NCI-H2196 (cell line): ENCODE measurements around the gene CRYBA2.

Source experiments
- DNase-seq: peaks from one replicate; lab custom pipeline; 2025; ENCODE audit not compliant: unreplicated experiment; lab: John Stamatoyannopoulos, UW

The CRYBA2 gene

GRCh38 chr2:218993345-218994315, at the start of gene CRYBA2:
CRYBA2 (minus strand) TSS chr2:218993422; CDS start chr2:218993176, 246 bp downstream.
- no peak for DNase-seq

- no peak for DNase-seq
Observed at GRCh38 chr2:219042750-219043149, 49.5 kb upstream of the CRYBA2 start.

DNA sequence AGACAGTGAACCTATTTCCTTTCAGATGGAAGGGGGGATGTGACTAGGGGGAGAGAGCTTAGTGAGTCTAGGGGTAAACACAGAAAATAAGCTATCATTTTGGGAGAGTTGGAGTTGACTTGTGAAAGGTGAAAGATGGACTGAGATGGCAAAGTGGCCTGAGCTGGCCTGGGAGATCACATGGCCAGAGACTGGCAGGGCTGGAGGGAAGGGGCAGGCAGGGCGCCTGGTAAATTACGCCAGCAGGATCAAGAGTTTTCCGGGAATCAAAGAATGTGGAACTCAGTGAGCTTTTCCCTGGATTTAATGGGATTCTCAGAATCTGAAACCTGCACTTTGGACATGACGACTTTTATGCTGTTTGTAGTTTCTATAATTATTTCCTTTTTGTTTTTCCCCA, 48.9 kb upstream of the CRYBA2 start:
- DNase-seq = no peak

DNA sequence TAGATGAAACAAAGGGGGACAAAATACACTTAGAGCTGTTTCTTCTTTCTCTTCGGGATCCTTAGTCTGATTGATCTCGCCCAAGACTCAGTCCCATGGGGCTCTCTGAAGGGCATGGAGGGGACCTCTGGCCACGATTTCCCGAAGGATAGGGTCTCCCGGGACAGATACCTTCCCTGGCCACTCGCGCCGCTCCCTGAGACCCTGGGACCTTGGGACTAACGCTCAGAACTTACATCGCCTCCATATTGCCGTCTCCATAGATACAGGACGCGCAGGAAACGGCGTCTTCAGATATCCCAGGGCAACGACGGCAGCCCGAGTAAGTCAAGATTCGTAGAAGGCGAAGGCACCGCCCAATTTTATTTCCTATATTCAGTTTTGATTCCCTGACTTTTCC, 48.0 kb upstream of the CRYBA2 start, which contains the start of gene CFAP65:
TSS of gene CFAP65 (minus strand) at position 265 of the 400 bp plus-strand sequence. CDS start 2,468 bp downstream, outside the sequence.
- DNase-seq = peak; percentile 44

DNA sequence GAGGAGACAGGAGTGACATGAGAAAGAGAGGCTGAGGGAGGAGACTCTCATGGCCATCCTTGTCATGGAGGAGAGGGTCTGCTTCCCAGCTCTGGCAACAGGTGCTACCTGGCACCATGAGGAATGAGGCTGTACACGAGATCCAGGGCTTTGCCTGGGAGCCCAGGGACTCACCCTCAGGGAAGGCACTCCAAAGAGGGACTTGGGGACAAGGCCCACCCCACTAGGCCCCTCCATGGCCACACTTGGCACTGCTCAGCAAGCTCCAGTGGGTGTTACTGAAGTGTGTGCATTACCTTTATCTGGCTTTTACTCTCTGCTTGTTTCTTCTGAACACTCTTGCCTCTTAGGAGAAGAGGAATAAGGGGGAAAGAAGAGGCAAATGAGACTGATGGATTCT, 45.4 kb upstream of the CRYBA2 start:
- DNase-seq = no peak

GRCh38 chr2:219037783-219038499, 44.7 kb upstream of the CRYBA2 start:
- DNase-seq = no peak

DNA sequence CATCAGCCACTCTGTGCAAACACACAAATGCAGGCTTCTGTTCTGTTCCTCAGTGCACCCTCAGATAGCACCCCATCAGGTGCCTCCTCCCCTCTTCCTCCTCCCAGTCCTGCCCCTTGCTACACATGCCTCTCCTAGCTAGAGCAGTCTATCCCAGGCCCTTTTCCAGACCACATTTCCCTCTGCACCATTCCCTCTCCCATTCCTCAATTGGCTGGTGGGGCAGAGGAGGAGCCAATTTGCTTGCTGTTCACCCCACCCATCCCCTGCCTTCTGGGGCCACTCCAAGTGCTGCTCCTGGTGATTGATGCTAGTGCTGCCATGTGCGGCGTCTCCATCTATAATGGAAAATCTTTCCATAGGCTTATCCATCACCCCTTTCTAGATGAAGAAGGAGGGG, 42.7 kb upstream of the CRYBA2 start:
- no peak for DNase-seq

GRCh38 chr2:219034823-219035222, 41.6 kb upstream of the CRYBA2 start:
- no peak for DNase-seq

DNA sequence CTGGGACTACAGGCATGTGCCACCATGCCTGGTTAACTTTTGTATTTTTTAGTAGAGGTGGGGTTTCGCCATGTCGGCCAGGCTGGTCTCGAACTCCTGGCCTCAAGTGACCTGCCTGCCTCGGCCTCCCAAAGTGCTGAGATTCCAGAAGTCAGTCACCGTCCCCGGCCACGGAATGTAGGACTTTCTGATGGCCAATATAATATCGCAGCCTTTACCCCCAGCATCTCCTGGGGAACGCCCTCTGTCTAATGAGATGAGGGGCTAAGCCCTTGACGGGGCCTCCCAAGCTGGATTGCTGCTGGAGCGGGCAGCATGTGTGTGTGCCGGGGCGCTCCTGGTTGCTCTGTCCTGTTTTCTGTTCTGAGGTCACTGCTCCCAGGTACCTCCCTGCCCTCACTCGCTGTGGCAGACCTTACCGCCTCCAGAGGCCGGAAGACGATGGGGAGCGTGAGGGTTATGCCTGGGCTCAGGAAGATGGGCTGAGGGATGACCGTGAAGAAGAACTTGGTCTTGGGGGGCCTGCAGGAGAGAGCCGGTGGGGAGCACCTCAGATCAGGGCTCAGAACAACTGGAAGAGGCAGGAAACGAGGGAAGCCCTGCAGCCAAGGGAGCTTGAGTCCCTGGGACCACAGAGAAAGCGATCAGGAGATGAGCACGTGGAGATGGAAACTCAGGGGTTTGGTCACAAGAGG, 39.0 kb upstream of the CRYBA2 start:
- DNase-seq = no peak

DNA sequence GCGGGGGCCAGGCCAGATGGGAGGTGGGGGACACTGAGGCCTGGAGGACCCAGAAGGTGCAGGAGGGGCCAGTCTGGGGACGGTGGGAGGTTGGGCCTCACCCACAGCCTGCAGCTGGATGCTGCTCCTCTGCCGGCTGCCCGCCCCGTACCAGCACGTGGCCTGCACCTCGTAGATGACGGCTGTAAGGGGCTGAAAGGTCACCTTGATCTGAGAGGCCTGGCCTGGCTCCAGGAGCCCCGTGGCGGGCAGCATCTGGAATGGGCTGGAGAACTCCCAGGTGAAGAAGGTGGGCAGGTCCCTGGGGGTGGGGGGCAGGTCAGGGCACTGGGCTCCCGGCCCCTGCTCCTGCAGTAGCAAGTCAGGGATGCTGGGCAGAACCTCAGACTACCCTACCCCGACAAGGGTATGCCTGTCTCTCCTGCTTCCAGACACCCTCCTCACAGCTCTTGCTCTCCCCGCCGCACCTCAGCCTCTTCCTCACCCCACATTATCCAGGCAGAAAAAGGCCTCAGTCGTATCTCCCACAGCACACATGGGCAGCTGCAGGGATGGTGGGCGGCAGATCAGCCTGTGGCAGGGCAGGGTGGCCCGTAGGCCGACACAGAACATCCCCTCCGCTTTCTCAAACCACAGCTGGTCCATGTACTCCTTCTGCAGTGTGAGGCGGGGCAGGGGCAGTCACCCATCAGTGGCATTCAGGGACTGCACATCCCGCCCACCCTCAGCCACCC, 38.0 kb upstream of the CRYBA2 start:
- DNase-seq = no peak

- DNase-seq = no peak
Observed at GRCh38 chr2:219030177-219030940, 37.1 kb upstream of the CRYBA2 start.

- DNase-seq = peak; percentile 86
Observed at GRCh38 chr2:219029829-219030165, 36.6 kb upstream of the CRYBA2 start.

DNA sequence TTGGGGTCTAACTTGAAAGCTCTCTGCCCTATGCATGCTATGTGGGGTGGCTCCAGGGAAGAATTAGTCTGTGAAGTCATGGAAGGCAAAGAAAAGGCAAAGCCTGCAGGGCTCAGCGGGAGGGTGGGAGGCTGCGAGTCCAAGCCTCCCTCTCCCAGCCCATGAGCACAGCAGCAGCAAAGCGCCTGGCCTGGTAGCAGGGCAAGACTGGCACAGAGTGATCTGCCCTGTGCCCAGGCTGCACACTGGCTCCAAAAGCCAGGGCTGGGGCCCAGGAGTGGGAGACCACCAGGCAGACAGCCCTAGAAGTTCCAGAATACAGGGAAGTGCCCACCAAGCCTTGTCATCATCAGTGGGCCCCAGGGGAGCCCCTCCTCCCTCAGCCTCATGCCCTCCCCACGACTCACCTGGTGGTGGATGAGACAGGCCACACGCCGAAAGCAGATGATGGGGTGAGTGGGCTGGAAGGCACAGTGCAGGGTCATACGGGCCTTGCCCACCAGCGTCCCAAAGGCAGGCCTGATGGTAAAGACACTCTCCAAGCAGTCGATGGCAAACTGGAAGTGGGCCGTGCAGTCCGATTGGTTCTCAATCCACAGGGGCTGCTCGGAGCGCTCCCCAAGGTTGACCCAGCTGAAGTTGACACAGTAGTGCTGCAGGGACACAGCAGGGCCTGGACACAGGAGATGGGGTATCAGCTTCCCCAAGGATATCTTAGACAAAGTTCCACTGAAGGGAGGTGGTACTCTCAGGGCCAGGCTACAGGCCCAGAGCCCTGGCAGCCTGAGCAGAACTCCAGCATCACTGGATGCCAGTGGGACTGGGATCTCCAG, 36.0 kb upstream of the CRYBA2 start:
- no peak for DNase-seq

DNA sequence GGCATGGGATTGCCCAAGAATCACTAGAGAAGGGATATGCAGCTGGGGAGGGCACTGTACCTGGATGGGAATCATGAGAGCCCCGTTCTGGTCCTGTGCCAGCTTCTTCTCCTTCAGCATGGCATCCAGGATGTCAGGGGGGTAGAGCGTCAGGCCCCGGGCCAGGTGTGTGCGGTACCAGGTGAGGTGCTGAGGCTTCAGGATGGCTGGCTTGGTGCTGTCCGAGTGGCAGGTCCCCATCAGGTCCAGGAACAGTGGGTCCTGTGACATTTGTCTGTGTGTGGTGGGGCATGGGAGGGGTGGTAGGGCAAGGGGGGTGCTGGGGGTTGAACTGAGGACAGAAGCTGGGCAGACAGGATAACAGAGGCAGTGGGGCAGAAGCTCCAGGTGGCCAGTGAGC, 34.9 kb upstream of the CRYBA2 start:
- no peak for DNase-seq

DNA sequence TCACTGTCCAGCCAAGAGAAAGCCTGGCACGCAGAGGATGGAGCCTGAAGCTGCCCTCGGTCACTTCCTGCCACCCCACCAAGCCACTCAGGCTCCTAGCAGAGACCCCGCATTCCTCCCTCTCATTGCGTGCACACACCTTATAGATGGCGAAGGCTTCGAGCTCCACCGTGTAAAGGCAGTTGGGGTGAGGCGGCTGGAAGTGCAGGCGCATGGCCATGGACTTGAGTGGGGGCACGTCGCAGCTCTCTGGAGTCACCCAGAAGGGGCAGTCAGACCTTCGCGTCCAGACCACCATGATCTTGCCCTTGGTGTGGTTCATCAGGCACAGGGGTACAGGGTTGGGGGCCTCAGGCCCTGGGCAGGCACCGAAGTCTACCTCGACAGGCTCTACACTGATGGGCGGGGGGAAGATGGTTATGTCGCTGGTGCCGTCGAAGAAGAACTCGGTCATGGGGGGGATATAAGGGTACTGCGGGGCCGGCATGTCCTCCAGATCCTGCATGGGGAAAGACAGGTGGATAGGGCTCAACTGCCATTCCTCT, 34.4 kb upstream of the CRYBA2 start:
- no peak for DNase-seq

GRCh38 chr2:219026946-219027345, 33.7 kb upstream of the CRYBA2 start:
- no peak for DNase-seq

DNA sequence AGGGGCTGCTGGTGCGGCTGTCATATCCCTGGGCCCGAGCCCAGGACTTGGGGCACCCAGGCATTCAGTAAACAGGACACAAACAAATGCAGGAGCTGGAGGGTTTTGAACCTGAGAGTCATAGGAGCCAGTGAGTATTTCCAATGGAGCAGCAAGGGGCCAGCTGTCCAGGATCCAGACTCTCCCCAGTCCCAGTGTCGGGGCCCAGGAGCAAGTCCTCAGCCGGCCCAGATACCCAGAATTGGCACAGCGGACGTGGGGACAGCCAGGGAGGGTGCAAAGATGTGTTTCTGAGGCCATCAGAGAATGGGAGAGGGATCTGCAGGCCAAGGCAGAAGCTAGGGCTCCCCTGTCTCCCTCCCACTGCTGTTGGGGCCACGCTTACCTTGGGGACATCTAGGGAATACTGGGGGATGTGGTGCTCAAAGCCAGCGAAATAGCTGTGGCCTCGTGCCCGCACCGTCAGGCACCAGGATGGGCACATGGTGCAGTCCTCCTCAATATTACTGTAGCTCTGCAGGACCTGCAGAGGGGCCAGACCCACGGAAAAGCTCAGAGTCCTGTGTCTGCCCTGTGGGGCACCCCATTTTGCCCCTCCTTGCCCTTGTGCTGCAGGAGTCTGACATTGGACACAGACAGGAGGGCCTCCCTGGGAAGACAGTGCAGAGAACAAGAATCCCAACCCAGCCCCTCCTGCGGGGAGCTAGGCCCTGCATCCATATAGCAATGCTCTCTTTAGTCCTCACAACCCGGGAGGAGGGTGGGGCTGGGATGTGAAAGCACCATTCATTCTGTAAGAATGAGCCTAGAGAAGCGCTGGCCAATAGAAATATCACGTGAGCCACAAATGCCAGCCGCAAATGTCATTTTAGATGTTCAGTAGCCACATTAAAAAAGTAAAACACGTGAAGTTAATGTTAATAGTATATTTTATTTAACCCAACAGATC, 32.7 kb upstream of the CRYBA2 start:
- no peak for DNase-seq

DNA sequence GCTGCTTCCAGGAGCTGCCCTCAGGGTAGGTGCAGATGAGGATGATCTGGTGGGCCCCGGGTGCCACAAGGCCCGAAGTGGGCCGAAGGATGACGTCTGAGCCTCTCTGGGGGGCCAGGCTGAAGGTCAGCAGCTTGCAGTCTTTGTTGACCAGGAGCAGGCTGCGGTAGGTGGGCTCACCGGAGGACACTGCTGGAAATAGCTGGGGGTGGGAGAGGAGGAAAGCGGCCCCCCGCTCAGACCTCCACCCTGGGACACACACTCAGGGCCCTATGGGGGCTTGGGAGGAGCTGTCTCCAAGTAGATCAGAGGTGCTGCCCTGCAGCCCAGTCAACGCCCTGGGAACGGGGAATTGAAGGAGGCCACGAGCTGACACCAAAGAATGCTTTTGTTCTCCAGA, 30.8 kb upstream of the CRYBA2 start:
- no peak for DNase-seq
